MM.1S (cell line): Measurements from ENCODE around the gene EIPR1.

Experiments used
- CTCF ChIP-seq: fragments of 300-600 bp; sonication (generic); IDR thresholded peaks from 2 replicates; pipeline ENCODE4 v1.5.1; 2016; ENCODE audit warnings: antibody characterized with exemption, low read length, mixed read lengths
- EZH2phosphoT487 ChIP-seq: fragments of 300-600 bp; sonication (generic); IDR thresholded peaks from 2 replicates; pipeline ENCODE4 v1.6.1; 2018; ENCODE audit warnings: antibody characterized with exemption, low read length

- TF ChIP-seq CTCF, result no peak
- TF ChIP-seq EZH2phosphoT487, result no peak
These were observed 36.1 kb upstream of the EIPR1 start for GRCh38 chr2:3413697-3414096.
